Panc1 (cell line): ENCODE results near the gene UPK2. TPM values are rescaled to one million over a fixed set of nuclear protein-coding genes. Genes with fewer than 3 reads are reported as not detected.

Experiments
- ATAC-seq: fragments of 200-7000 bp; cut with Tn5 transposase; 2 replicates; pipeline ENCODE4 v1.9.1; 2020; ENCODE audit warnings: mild to moderate bottlenecking, moderate library complexity
- BruUV-seq: library from RNA; stranded (reverse); fragments of 400-500 nt; replicated peaks from 2 replicates; lab custom pipeline; 2021; lab: Mats Ljungman, UMichigan
- CTCF ChIA-PET: fragments of 300-600 bp; sonication (Branson Sonifier 250); formaldehyde crosslinking; loops from one replicate; lab custom pipeline; 2022; ENCODE audit warnings: antibody characterized with exemption; lab: Charles Lee
- POLR2A ChIA-PET: fragments of 300-600 bp; sonication (Branson Sonifier 250); formaldehyde crosslinking; loops from one replicate; lab custom pipeline; 2022; ENCODE audit warnings: antibody characterized with exemption; lab: Charles Lee
- DNase-seq: peaks from one replicate; pipeline ENCODE4 v3.0.0-alpha.2; 2010; ENCODE audit warnings: low read depth, low spot score
- H3K27ac ChIP-seq: 2 replicates; pipeline ENCODE4 v1.5.1; 2011; ENCODE audit warnings: mild to moderate bottlenecking, low read length, inconsistent platforms
- H3K27me3 ChIP-seq: fragments of 200-500 bp; sonication (Bioruptor generic); 2 replicates; pipeline ENCODE4 v1.6.0; 2014; ENCODE audit warnings: low read length, inconsistent platforms; ENCODE audit not compliant: control insufficient read depth, insufficient read depth
- H3K36me3 ChIP-seq: fragments of 200-500 bp; sonication (Bioruptor generic); 2 replicates; pipeline ENCODE4 v1.5.1; 2014; ENCODE audit warnings: inconsistent platforms, mild to moderate bottlenecking, low read length, moderate library complexity; ENCODE audit not compliant: control insufficient read depth, insufficient read depth
- H3K4me1 ChIP-seq: 2 replicates; pipeline ENCODE4 v1.5.1; 2011; ENCODE audit warnings: inconsistent platforms, mild to moderate bottlenecking, low read length, moderate library complexity; ENCODE audit not compliant: control insufficient read depth, insufficient read depth
- H3K4me3 ChIP-seq, 2 experiments: 2 replicates each; pipeline ENCODE4 v1.5.1; 2011 to 2012; ENCODE audit warnings: low read depth in 2 of 2, low read length in 2 of 2, mild to moderate bottlenecking in 2 of 2, inconsistent platforms in 1 of 2, moderate library complexity in 1 of 2
- H3K9me3 ChIP-seq: fragments of 200-500 bp; sonication (Bioruptor generic); 2 replicates; pipeline ENCODE4 v1.5.1; 2014; ENCODE audit warnings: low read depth, mild to moderate bottlenecking, inconsistent platforms, low read length, moderate library complexity; ENCODE audit not compliant: control insufficient read depth, insufficient read depth
- in situ Hi-C: cut with HindIII; loops from 2 replicates; pipeline ENCODE4 v1.10.0; 2016; ENCODE audit warnings: low sequenced_read_pairs, low pct_unique_long_range_greater_than_20kb
- intact Hi-C: fragments of 100-400 bp; cut with micrococcal nuclease; formaldehyde crosslinking; loops from one replicate; pipeline ENCODE4 v1.10.0; 2022; ENCODE audit not compliant: unreplicated experiment
- microRNA-seq: library from miRNA; unstranded; fragments of <30 nt; microRNA quantifications from one replicate; pipeline ENCODE4 v1.1.0, GENCODE V29; 2020; ENCODE audit not compliant: unreplicated experiment
- total RNA-seq: library from RNA; stranded (reverse); gene quantifications from one replicate; pipeline ENCODE4 v1.2.1, GENCODE V29; 2021; ENCODE audit not compliant: unreplicated experiment
- TF ChIP-seq, protein P1 (sequence below): fragments of 450-650 bp; IDR thresholded peaks from 2 replicates; pipeline ENCODE4 v1.5.1; 2017; ENCODE audit warnings: mild to moderate bottlenecking

Gene UPK2
- total RNA-seq, 1 experiment from 2014 or later, result 0.92 TPM

DNA sequence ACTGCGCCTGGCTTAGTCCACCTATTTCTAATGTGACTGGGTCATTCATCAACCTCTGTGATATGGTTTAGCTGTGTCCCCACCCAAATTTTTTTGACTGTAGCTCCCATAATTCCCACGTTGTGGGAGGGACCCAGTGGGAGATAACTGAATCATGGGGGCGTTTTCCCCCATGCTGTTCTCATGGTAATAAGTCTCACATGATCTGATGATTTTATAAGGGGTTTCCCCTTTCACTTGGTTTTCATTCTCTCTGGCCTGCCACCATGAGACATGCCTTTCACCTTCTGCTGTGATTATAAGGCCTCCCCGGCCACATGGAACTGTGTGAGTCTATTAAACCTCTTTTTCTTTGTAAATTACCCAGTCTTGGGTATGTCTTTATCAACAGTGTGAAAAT is 50.6 kb downstream of the UPK2 start:
- in situ Hi-C loops, result no loop called here
- DNase-seq (no peak), ATAC-seq (no peak)
- Histone ChIP-seq H3K9me3 (no peaks in the 10 kb centered on the region), H3K4me3 (no peak overlapping the region), H3K27me3 (no peaks in the 10 kb centered on the region), H3K4me1 (no peaks in the 10 kb centered on the region), H3K27ac (no peak overlapping the region), H3K36me3 (no peaks in the 10 kb centered on the region)
- CTCF ChIA-PET, result no interaction called here
- intact Hi-C loops, result no loop called here
- POLR2A ChIA-PET, result no interaction called here
- BruUV-seq, result no TSS peak
- TF ChIP-seq, protein P1, sequence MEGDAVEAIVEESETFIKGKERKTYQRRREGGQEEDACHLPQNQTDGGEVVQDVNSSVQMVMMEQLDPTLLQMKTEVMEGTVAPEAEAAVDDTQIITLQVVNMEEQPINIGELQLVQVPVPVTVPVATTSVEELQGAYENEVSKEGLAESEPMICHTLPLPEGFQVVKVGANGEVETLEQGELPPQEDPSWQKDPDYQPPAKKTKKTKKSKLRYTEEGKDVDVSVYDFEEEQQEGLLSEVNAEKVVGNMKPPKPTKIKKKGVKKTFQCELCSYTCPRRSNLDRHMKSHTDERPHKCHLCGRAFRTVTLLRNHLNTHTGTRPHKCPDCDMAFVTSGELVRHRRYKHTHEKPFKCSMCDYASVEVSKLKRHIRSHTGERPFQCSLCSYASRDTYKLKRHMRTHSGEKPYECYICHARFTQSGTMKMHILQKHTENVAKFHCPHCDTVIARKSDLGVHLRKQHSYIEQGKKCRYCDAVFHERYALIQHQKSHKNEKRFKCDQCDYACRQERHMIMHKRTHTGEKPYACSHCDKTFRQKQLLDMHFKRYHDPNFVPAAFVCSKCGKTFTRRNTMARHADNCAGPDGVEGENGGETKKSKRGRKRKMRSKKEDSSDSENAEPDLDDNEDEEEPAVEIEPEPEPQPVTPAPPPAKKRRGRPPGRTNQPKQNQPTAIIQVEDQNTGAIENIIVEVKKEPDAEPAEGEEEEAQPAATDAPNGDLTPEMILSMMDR, result no peak

Small RNA genes lying within 50 kb of the gene (microRNA-seq; reads per million reads assigned to microRNA genes)
- not detected for gene MIR4492

Other genes with a start within 250 kb of the UPK2 start
- gene DDX6, start 165.1 kb upstream of the UPK2 start, total RNA-seq, result 155 TPM
- not detected for gene CXCR5, start 72.4 kb upstream of the UPK2 start, total RNA-seq
- 234 TPM for gene BCL9L, start 30.4 kb upstream of the UPK2 start, total RNA-seq
- not detected for gene FOXR1, start 15.5 kb downstream of the UPK2 start, total RNA-seq
- gene CENATAC, start 41.8 kb downstream of the UPK2 start, total RNA-seq, result 45.4 TPM
- 1,083 TPM for gene RPS25, start 62.0 kb downstream of the UPK2 start, total RNA-seq
- 78.9 TPM for gene TRAPPC4, start 62.5 kb downstream of the UPK2 start, total RNA-seq
- gene SLC37A4, start 74.6 kb downstream of the UPK2 start, total RNA-seq, result 33.2 TPM
- gene HYOU1, start 100.9 kb downstream of the UPK2 start, total RNA-seq, result 268 TPM
- gene VPS11, start 111.5 kb downstream of the UPK2 start, total RNA-seq, result 28.2 TPM
- gene HMBS, start 128.6 kb downstream of the UPK2 start, total RNA-seq, result 61.6 TPM
- 72.1 TPM for gene DPAGT1, start 145.6 kb downstream of the UPK2 start, total RNA-seq
- gene C2CD2L, start 151.0 kb downstream of the UPK2 start, total RNA-seq, result 10.1 TPM
- 52.7 TPM for gene HINFP, start 165.3 kb downstream of the UPK2 start, total RNA-seq
- 0.39 TPM for gene ABCG4, start 192.8 kb downstream of the UPK2 start, total RNA-seq
- 25.2 TPM for gene NLRX1, start 212.4 kb downstream of the UPK2 start, total RNA-seq
- gene NHERF4, start 229.2 kb downstream of the UPK2 start, total RNA-seq, result 0.23 TPM